Measurements from ENCODE around the gene APCDD1L. TPM values are rescaled to one million over a fixed set of nuclear protein-coding genes. Genes with fewer than 3 reads are reported as not detected.
"Not testable (repeated sequence)": the region's sequence is repeated elsewhere in the genome, so short reads cannot be mapped to it uniquely, and the experiment has no call there.

APCDD1L gene
- total RNA-seq, 1 donor from 2014 or later = 5.1 TPM

- no peak for TF ChIP-seq CTCF (IDR thresholded peaks at IDR 0.05; ENCODE audit: insufficient read depth, low read length, poor library complexity, severe bottlenecking)
- Histone ChIP-seq H3K36me3 (ENCODE audit: control insufficient read depth, insufficient read depth, low read length) (no peaks in the 10 kb centered on the region), H3K27me3 (ENCODE audit: control insufficient read depth, insufficient read depth, low read length) (no peaks in the 10 kb centered on the region), H3K4me3 (ENCODE audit: low read depth, low read length) (no peak overlapping the region)
- no peak for DNase-seq (ENCODE audit: low read depth)
These were observed 86.8 kb downstream of the APCDD1L start for GRCh38 chr20:58428364-58428763.

GRCh38 chr20:58427571-58427970, 87.6 kb downstream of the APCDD1L start:
- DNase-seq (ENCODE audit: low read depth); H3K36me3 ChIP-seq (ENCODE audit: control insufficient read depth, insufficient read depth, low read length); H3K27me3 ChIP-seq (ENCODE audit: control insufficient read depth, insufficient read depth, low read length); H3K4me3 ChIP-seq (ENCODE audit: low read depth, low read length): not testable (repeated sequence)

GRCh38 chr20:58424218-58424969, 90.8 kb downstream of the APCDD1L start:
- no peaks in the 10 kb centered on the region for H3K27me3 ChIP-seq (ENCODE audit: control insufficient read depth, insufficient read depth, low read length)
- H3K36me3 ChIP-seq (ENCODE audit: control insufficient read depth, insufficient read depth, low read length) = no peaks in the 10 kb centered on the region
- DNase-seq (ENCODE audit: low read depth) = no peak
- H3K4me3 ChIP-seq (ENCODE audit: low read depth, low read length) = no peak overlapping the region
- no peak for TF ChIP-seq CTCF (IDR thresholded peaks at IDR 0.05; ENCODE audit: insufficient read depth, low read length, poor library complexity, severe bottlenecking)

- no peak for TF ChIP-seq CTCF (IDR thresholded peaks at IDR 0.05; ENCODE audit: insufficient read depth, low read length, poor library complexity, severe bottlenecking)
- DNase-seq (ENCODE audit: low read depth) = peak; percentile 16
- no peaks in the 10 kb centered on the region for H3K36me3 ChIP-seq (ENCODE audit: control insufficient read depth, insufficient read depth, low read length)
- no peak overlapping the region for H3K4me3 ChIP-seq (ENCODE audit: low read depth, low read length)
- H3K27me3 ChIP-seq (ENCODE audit: control insufficient read depth, insufficient read depth, low read length) = no peaks in the 10 kb centered on the region
These were observed 93.7 kb downstream of the APCDD1L start for GRCh38 chr20:58421497-58421850.

GRCh38 chr20:58420798-58421496, 94.3 kb downstream of the APCDD1L start:
- H3K36me3 ChIP-seq (ENCODE audit: control insufficient read depth, insufficient read depth, low read length) = no peaks in the 10 kb centered on the region
- no peak for TF ChIP-seq CTCF (IDR thresholded peaks at IDR 0.05; ENCODE audit: insufficient read depth, low read length, poor library complexity, severe bottlenecking)
- peak; percentile 23 for DNase-seq (ENCODE audit: low read depth)
- no peaks in the 10 kb centered on the region for H3K27me3 ChIP-seq (ENCODE audit: control insufficient read depth, insufficient read depth, low read length)
- no peak overlapping the region for H3K4me3 ChIP-seq (ENCODE audit: low read depth, low read length)

- Histone ChIP-seq H3K27me3 (ENCODE audit: control insufficient read depth, insufficient read depth, low read length) (no peaks in the 10 kb centered on the region), H3K36me3 (ENCODE audit: control insufficient read depth, insufficient read depth, low read length) (no peaks in the 10 kb centered on the region), H3K4me3 (ENCODE audit: low read depth, low read length) (no peak overlapping the region)
- no peak for DNase-seq (ENCODE audit: low read depth)
- TF ChIP-seq CTCF (IDR thresholded peaks at IDR 0.05; ENCODE audit: insufficient read depth, low read length, poor library complexity, severe bottlenecking) = no peak
These were observed 96.0 kb downstream of the APCDD1L start for GRCh38 chr20:58418949-58419748.

All from kidney epithelial cell (primary cell).